SK-N-SH (cell line): ENCODE data around the gene TMCO4. TPM values are rescaled to one million over a fixed set of nuclear protein-coding genes. Genes with fewer than 3 reads are reported as not detected.

ENCODE experiments used
- CTCF ChIA-PET: fragments of 300-600, 350-600 bp; formaldehyde crosslinking; extraction: SDS; loops from one replicate; lab custom pipeline; 2021; lab: Yijun Ruan, JAX
- POLR2A ChIA-PET: fragments of 350-600 bp; sonication (Branson Sonifier 250); formaldehyde crosslinking; extraction: SDS; loops from one replicate; lab custom pipeline; 2020; ENCODE audit warnings: antibody characterized with exemption, inconsistent platforms; lab: Yijun Ruan, JAX
- DNase-seq: peaks from one replicate; pipeline ENCODE4 v3.0.0; 2012
- H2AFZ ChIP-seq: fragments of 200-600 bp; sonication (generic); 2 replicates; pipeline ENCODE4 v1.8.1; 2016; ENCODE audit warnings: antibody characterized with exemption, mild to moderate bottlenecking, low read depth
- H3F3A ChIP-seq: fragments of 200-600 bp; sonication (generic); replicated peaks from 2 replicates; pipeline ENCODE3; 2016; ENCODE audit warnings: antibody characterized with exemption, mild to moderate bottlenecking; ENCODE audit not compliant: insufficient read depth
- H3K27ac ChIP-seq, 2 experiments: fragments of 200-500 bp in 1 of 2; fragments of 200-600 bp in 1 of 2; sonication (Bioruptor generic) in 1 of 2; sonication (generic), shearing (Covaris generic) in 1 of 2; 2 replicates each; pipeline versions ENCODE4 v1.5.1 to v1.6.1; 2014 to 2016; ENCODE audit warnings: low read depth in 2 of 2, inconsistent platforms in 1 of 2, low read length in 1 of 2, mild to moderate bottlenecking in 1 of 2, mixed read lengths in 1 of 2
- H3K27me3 ChIP-seq: fragments of 200-600 bp; sonication (generic), shearing (Covaris generic); 2 replicates; pipeline ENCODE4 v1.6.1; 2016; ENCODE audit warnings: mixed run types; ENCODE audit not compliant: insufficient read depth
- H3K36me3 ChIP-seq, 2 experiments: fragments of 200-500 bp in 1 of 2; fragments of 200-600 bp in 1 of 2; sonication (Bioruptor generic) in 1 of 2; sonication (generic) in 1 of 2; replicated peaks in 1 of 2; 2 replicates each; pipeline versions ENCODE3 to v1.5.1; 2014 to 2016; ENCODE audit warnings: low read length in 1 of 2, mild to moderate bottlenecking in 1 of 2; ENCODE audit not compliant: insufficient read depth in 2 of 2, control insufficient read depth in 1 of 2
- H3K4me1 ChIP-seq, 2 experiments: fragments of 200-500 bp in 1 of 2; fragments of 200-600 bp in 1 of 2; sonication (Bioruptor generic) in 1 of 2; sonication (generic), shearing (Covaris generic) in 1 of 2; 2 replicates each; pipeline versions ENCODE4 v1.5.1 to v1.6.1; 2014 to 2016; ENCODE audit warnings: low read depth in 1 of 2, low read length in 1 of 2, mixed run types in 1 of 2; ENCODE audit not compliant: insufficient read depth in 2 of 2, control insufficient read depth in 1 of 2
- H3K4me2 ChIP-seq: fragments of 200-600 bp; sonication (generic), shearing (Covaris generic); 2 replicates; pipeline ENCODE4 v1.6.1; 2017; ENCODE audit warnings: mixed run types
- H3K4me3 ChIP-seq, 2 experiments: fragments of 200-500 bp in 1 of 2; fragments of 200-600 bp in 1 of 2; sonication (Bioruptor generic) in 1 of 2; sonication (generic), shearing (Covaris generic) in 1 of 2; 2 replicates each; pipeline versions ENCODE4 v1.5.1 to v1.8.1; 2014 to 2016; ENCODE audit warnings: low read depth in 2 of 2, inconsistent platforms in 1 of 2, low read length in 1 of 2, mild to moderate bottlenecking in 1 of 2, mixed read lengths in 1 of 2, moderate library complexity in 1 of 2
- H3K79me2 ChIP-seq: fragments of 200-600 bp; sonication (generic); 2 replicates; pipeline ENCODE4 v1.8.1; 2017; ENCODE audit warnings: mild to moderate bottlenecking; ENCODE audit not compliant: insufficient read depth
- H3K9ac ChIP-seq: fragments of 200-600 bp; sonication (generic); 2 replicates; pipeline ENCODE4 v1.6.1; 2017; ENCODE audit warnings: mixed run types
- H3K9me2 ChIP-seq: fragments of 200-600 bp; sonication (generic); 2 replicates; pipeline ENCODE4 v1.6.1; 2017; ENCODE audit warnings: mixed run types
- H3K9me3 ChIP-seq: fragments of 200-600 bp; sonication (generic); 2 replicates; pipeline ENCODE4 v1.6.1; 2017; ENCODE audit warnings: mixed run types, mild to moderate bottlenecking, moderate library complexity
- H4K20me1 ChIP-seq: fragments of 200-600 bp; sonication (generic); 2 replicates; pipeline ENCODE4 v1.6.1; 2017; ENCODE audit warnings: mild to moderate bottlenecking, mixed run types; ENCODE audit not compliant: insufficient read depth
- CHD2 ChIP-seq: fragments of 150-350 bp; IDR thresholded peaks from 2 replicates; pipeline ENCODE4 v1.6.1; 2018; ENCODE audit warnings: low read length; ENCODE audit not compliant: partially characterized antibody
- MXI1 ChIP-seq: IDR thresholded peaks from 2 replicates; pipeline ENCODE4 v1.6.1; 2012; ENCODE audit warnings: mild to moderate bottlenecking, low read depth, low read length, improper control_type of control experiment
- NRF1 ChIP-seq: IDR thresholded peaks from 2 replicates; pipeline ENCODE4 v1.6.1; 2012; ENCODE audit warnings: low read depth, mild to moderate bottlenecking, low read length
- SMC3 ChIP-seq: IDR thresholded peaks from 2 replicates; pipeline ENCODE4 v1.6.1; 2012; ENCODE audit warnings: low read depth, low read length, improper control_type of control experiment
- WGBS: methylation state at CpG from one replicate; pipeline ENCODE4 v1.1.6; 2017; ENCODE audit warnings: low lambda C conversion rate; 5-methylcytosine and 5-hydroxymethylcytosine counted together
- polyA plus RNA-seq, 3 experiments: library from polyadenylated mRNA; depleted of rRNA; stranded (reverse); fragments of >200 nt; gene quantifications; 2 replicates each; pipeline ENCODE4 v1.2.3, GENCODE V29; 2012

Gene TMCO4
- polyA plus RNA-seq, 1 of the 3 experiments (the other 2 are of a cell fraction) = 4.2 TPM

GRCh38 chr1:19730793-19731192 is 68.9 kb downstream of the TMCO4 start:
- DNase-seq = no peak
- peaks cover 4 to 14% of the 10 kb centered on the region in 2 experiments; a peak in 3 of 4 replicates for H3K4me1 ChIP-seq

GRCh38 chr1:19730232-19730631 is 69.5 kb downstream of the TMCO4 start:
- H2AFZ ChIP-seq = no peak overlapping the region
- WGBS = 100% methylated on average over 1 of the region's 3 CpGs
- H3K9me2 ChIP-seq = no peaks in the 10 kb centered on the region
- peaks cover under 1 to 9% of the 10 kb centered on the region in 2 experiments; a peak in 3 of 4 replicates for H3K4me1 ChIP-seq
- H3K36me3 ChIP-seq = peaks cover 0 to 7% of the 10 kb centered on the region in 2 experiments
- H4K20me1 ChIP-seq = no peaks in the 10 kb centered on the region
- H3K27me3 ChIP-seq = no peaks in the 10 kb centered on the region
- H3F3A ChIP-seq = peaks cover 5% of the 10 kb centered on the region
- H3K4me3 ChIP-seq = no peak overlapping the region
- H3K9me3 ChIP-seq = no peaks in the 10 kb centered on the region
- no peak overlapping the region for H3K27ac ChIP-seq
- H3K79me2 ChIP-seq = no peaks in the 10 kb centered on the region
- TF ChIP-seq CHD2 = no peak
- H3K4me2 ChIP-seq = no peak overlapping the region
- ChIA-PET CTCF (interaction anchor here (1.0 to 9.5 kb wide), 4 partner anchors 11 to 25 kb away, joined by 3 to 44 read pairs (median 6); no protein-coding TSS in a partner anchor), POLR2A (no interaction called here)
- no peak for DNase-seq
- H3K9ac ChIP-seq = no peak overlapping the region

More at GRCh38 chr1:19730793-19731192, 68.9 kb downstream of the TMCO4 start:
- Histone ChIP-seq H3K79me2 (no peaks in the 10 kb centered on the region), H3K27me3 (no peaks in the 10 kb centered on the region), H3F3A (peaks cover 8% of the 10 kb centered on the region), H2AFZ (no peak overlapping the region), H3K9ac (no peak overlapping the region), H3K9me3 (no peaks in the 10 kb centered on the region), H3K36me3 (peaks cover 0 to 7% of the 10 kb centered on the region in 2 experiments), H4K20me1 (no peaks in the 10 kb centered on the region), H3K4me3 (no peak overlapping the region), H3K4me2 (no peak overlapping the region), H3K9me2 (no peaks in the 10 kb centered on the region), H3K27ac (no peak overlapping the region)
- ChIA-PET CTCF (interaction anchor here (1.0 to 9.5 kb wide), 4 partner anchors 12 to 151 kb away, joined by 4 to 44 read pairs (median 6); partner anchors contain the start of gene OTUD3), POLR2A (no interaction called here)
- 77% methylated on average over 3 of the region's 3 CpGs for WGBS
- TF ChIP-seq SMC3 = no peak

GRCh38 chr1:19728413-19729145 is 71.1 kb downstream of the TMCO4 start:
- no peak for TF ChIP-seq MXI1
- no peak for TF ChIP-seq NRF1
- Histone ChIP-seq H3K9ac (no peak overlapping the region), H3K79me2 (no peaks in the 10 kb centered on the region), H3K9me2 (no peaks in the 10 kb centered on the region), H2AFZ (no peak overlapping the region), H3K4me1 (no peaks in the 10 kb centered on the region; a peak in 1 of 4 replicates), H3K36me3 (peaks cover 0 to 7% of the 10 kb centered on the region in 2 experiments), H3K4me3 (no peak overlapping the region), H4K20me1 (no peaks in the 10 kb centered on the region), H3K9me3 (no peaks in the 10 kb centered on the region), H3K27ac (no peak overlapping the region), H3K27me3 (no peaks in the 10 kb centered on the region), H3K4me2 (no peak overlapping the region), H3F3A (no peaks in the 10 kb centered on the region)
- ChIA-PET POLR2A (interaction anchor here (0.6 kb wide), 1 partner anchor 20 kb away, joined by 4 read pairs; no protein-coding TSS in a partner anchor), CTCF (interaction anchor here (0.8 to 9.5 kb wide), 5 partner anchors 13 to 66 kb away, joined by 3 to 44 read pairs (median 3); no protein-coding TSS in a partner anchor)
- WGBS = 82% methylated on average over 1 of the region's 5 CpGs
- no peak for DNase-seq
